ENCODE data around the gene SCN10A.

Gene SCN10A

DNA sequence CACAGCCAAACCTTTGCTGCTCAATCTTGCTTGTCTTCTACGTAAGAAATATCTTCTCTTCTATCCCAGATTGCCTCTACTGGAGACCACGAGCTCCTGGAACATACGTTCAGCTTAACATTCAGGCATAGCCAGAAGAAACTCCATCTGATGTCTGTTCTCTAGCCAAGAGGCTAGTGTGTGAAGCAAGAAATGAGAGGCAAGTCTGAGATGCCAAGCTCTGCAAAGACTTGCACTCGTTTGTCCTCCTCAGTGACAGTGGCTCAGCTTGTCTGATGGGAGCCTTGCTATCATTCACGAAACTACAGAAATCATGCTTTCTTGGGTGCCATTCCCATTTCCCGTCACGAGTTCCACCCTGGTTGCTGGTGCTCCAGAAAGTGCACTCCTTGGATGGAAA, at the start of gene SCN10A:
Gene SCN10A (minus strand): TSS at position 192 of the 400 bp plus-strand sequence. CDS start 22,207 bp downstream, outside the sequence.
- DNase-seq (ENCODE audit: low read depth), result no peak

DNA sequence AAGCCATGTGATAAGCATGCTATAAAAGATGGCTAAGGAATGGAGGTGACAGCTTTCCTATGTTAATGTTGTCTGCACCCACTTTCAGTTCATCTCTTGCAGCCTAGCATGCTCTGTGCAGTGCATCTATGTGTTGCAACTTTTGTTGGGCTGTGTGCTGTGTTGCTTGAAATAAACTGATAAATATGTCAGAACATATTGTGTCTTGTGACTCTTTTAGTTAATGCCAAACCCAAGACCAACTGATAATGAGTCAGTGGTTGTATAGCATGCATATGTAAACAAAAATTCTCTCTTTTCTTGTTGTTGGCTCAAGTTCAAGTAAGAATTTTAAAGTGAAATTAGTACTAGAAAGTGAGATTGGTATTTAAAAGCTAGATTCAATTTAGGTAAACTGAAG, 37.0 kb upstream of the SCN10A start:
- no peak for DNase-seq (ENCODE audit: low read depth)

DNA sequence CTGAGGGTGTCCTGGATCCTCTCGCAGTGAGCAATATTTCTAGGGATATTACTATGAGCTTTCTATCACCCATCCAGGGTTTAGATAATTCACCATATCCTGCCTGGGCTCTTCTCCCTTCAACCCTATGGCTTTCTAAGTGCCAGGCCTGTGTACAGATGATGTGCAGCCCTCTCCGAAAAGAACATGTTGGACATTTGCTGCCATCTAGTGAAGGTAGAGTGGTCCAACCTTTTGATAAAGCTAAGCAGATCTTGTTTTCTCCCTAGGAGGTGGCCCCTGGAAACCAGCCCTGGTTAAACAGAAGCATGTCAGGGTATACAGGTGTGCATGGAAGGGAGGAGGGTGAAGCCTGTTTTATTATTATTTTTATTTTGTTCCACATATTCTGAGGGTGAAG, 27.9 kb upstream of the SCN10A start:
- DNase-seq (ENCODE audit: low read depth), result peak; percentile 62

DNA sequence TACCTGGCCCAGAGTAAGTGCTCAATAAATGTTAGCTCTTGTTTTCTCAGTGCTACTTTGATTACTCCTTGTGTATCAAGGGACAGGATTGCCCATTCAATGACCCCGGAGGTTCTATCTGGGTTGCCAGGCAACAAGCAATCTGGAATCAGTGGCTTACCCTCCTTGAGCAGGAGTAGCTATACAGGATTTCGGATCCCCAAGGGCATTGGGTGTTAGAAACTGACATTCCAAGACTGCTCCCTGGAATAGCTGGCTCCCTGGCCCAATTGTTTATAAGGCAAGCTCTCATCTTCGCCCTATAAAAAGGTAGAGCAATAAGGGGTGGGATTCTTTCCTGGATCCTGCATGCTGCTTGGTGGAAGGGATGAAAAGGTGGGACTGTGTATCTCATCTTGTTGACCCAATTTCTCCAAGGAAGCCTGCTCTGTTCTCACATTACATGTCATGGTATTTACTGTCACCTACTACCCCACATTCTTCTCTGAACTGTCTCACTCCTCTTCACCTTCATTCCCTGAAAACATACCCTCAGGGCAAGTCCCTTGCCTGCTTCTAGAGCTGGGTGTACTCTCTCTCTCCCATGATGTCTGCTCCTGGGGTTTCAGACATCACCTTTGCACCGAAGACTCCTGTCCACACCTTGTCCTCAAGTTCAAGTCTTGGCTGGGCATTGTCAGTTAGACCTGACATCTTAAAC, 26.4 kb upstream of the SCN10A start:
- no peak for DNase-seq (ENCODE audit: low read depth)

DNA sequence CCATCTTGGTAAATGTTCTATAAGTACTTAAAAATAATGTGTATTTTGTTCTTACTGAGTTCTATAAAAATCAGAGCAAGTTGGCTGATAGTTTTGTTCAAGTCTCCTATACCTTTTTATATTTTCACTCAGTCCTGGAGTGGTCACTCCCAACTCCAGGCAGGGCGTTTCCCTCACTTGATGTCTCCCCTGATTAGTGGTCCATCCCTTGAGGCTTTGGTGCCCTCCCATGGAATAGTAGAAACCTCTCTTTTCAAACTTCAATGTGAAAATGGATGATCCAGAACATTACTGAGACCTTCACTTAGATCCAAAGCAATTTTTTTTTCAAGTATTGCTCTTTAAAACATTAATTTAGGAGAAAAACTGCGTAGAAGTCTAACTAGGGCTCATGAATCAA, 25.0 kb upstream of the SCN10A start:
- no peak for DNase-seq (ENCODE audit: low read depth)

DNA sequence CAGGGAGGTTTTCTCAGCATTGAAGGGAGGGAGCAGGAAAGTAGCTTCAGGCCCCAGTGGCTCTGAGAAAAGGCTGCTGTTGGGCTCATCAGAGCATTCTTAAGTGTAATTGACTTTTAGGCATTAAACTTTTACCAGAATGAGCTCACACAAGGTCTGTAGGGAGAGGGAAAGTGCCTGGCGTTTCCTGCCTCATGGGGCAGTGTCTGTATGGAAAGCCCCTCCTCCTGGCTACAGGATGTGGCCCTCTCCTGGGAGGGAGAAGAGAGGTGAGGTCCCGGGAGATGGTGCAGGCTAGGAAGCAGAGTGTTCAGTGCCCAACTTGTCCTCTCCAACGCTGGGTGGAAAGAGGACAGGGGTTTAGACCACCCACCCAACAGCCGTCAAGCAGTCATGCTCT, 21.3 kb upstream of the SCN10A start:
- no peak for DNase-seq (ENCODE audit: low read depth)

DNA sequence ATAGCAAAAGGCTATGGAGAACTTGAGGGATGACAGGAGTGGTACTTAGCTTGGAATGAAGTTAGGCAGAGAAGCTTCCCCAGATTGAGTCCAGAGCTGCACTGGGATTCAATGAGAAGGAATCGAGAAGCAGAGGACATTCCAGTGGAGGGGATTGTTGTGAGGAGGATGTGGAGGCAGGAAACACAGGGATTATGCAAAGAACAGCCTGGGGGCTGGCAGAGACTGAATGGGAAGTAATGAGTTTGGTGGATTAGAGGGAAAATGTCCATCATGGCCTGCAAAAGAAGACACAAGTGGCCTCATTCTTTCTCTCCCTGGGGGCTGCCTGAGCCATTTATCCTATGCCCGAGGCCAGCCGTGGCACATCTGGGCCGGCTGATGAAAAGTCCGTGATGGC, 20.5 kb upstream of the SCN10A start:
- DNase-seq (ENCODE audit: low read depth), result no peak

DNA sequence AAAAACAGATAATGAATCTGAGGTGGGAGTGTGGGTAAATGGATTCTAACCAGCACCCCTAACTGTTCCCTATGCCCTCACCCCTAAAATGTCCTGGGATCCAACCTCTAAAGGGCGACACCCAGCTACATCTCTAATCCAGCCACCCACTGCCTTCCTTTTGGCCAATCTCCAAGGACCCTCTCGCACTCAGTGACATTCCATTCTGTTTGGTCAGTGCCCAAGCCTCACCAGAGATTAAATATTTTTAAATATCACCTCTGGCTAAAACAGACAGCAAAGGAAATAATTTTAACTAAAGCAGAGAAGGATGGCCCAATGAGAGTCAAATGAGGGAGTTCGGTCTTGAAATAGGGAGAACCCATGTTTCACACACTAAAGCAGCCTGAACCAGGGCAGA, 19.9 kb upstream of the SCN10A start:
- DNase-seq (ENCODE audit: low read depth), result no peak

DNA sequence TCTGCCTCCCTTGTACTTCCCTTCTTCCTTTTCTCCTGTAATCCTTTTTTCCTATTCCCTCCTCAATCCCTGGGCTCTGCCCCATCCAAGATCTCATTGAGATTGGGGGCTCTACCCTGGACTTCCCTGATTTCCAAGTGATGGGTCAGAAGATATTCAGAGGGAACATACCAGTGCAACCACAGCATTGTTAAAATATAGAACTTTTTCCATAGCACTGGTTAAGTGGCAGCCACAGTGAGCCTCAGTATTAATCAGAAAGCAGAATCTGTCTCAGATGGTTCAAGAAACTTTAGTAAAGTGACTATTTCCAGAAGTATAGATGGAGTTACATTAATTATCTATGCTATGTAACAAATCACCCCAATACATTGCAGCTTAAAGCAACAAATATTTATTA, 18.7 kb upstream of the SCN10A start:
- DNase-seq (ENCODE audit: low read depth), result no peak

DNA sequence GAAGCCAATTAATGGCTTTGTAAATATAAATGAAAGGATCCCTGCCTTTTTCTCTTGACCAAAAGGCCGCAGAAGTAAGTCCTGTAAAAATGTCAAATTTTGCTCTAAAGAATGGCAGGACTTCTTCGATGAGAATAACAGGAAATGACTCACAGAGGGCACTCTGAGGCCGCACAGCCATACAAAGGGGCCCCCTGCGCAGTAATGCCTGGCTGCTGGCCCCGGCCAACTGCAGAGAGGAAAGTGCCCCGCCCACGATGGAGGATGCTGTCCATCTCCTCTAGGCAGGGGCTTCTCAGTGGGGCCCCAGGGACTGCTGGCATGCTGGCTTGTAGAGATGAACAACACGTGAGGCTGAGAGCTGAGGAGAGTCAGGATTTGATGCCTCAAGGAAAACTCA, 18.1 kb upstream of the SCN10A start:
- peak; percentile 75 for DNase-seq (ENCODE audit: low read depth)

DNA sequence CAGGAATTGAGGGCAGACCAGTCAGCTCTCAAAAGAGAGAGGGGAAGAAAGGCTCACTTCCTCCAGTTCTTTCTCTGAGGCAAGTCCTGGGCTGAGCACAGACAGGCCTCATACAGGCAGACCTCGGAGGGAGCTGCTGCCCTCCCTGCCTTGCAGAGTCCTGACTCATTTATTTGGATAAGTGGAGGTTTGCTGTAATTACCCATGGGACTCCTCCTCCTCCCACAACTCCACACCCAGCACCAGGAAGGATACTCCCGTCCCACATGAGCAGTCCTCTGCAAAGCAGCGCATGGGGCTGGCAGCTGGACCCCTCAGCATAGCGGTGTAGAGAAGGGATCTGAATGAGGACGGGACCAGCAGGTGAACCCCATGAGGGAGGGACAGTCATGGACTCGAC, 13.4 kb upstream of the SCN10A start:
- DNase-seq (ENCODE audit: low read depth), result peak; percentile 77

DNA sequence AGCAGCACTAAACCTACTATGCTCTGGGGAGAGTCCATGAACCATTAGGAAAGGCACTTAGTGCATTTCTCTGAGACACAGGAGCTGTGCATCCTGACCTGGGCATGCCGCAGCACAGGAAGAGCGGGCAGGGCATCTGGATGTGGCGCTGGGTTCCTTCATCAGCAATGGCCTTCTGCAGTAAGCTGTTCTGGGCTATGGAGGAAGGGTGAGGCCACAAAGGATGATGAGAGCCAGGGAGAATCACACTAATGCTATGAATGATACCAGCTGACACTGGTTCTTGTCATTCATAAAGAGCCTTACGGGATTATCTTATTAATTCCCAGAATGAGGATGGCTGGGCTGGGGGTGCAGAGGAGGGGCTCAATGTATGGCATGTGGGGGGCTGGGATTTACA, 12.7 kb upstream of the SCN10A start:
- no peak for DNase-seq (ENCODE audit: low read depth)

DNA sequence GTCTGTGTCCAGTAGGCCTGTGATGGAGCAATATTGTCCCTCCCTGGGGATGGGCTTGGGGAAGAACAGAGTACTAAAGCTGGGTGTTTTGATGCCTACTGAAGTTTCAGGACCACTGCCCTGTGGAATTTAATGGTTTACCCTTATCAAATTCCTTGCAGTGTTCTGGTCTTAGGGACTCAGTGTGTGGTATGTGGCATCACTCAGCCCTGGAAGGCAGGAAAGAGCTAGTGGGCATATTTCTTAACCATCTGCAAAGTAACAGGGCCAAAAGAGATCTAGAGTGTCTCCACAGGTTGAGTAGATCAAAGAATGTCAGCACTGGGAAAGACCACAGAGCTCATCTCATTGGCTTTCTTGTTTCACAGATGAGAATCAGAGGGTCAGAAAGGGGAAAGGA, 11.8 kb upstream of the SCN10A start:
- DNase-seq (ENCODE audit: low read depth), result no peak

DNA sequence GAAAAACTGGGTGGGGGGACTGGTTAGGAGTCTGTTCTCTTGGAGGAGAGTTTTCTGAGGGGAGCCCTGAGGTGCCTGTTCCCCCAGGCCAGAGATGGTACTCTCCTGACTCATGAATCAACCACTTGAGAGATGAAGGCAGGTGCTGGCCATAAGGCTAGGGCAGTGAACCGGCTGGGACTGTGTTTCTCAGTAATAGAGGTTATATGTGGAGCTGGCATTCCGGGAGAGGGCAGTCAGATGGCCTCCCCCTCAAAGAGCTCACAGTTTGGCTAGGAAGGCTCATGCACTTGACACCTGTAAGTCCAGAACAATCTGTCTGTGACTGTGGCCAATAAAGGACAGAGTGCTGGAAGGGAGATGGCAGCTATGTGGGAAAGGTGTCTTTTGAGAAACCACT, 10.0 kb upstream of the SCN10A start:
- no peak for DNase-seq (ENCODE audit: low read depth)

DNA sequence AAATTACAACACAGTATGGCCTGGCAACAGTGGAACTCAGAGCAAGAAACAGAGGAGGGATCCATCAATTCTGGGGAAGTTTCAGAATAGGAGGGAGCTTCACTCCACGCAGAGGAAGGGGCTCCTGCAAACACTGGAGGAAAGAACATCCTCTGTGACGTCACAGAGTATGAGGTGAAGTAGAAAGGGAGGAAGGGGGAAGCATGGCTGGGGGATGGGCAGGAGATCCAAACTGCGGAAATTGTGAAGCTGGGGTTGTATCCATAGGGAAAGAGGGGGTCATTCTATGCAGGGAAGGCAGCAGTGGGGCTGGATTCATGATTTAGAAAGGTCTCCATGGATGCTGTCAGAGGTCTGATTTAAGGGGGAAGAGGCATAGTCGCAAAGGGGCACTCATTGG, 8.3 kb upstream of the SCN10A start:
- DNase-seq (ENCODE audit: low read depth), result no peak

DNA sequence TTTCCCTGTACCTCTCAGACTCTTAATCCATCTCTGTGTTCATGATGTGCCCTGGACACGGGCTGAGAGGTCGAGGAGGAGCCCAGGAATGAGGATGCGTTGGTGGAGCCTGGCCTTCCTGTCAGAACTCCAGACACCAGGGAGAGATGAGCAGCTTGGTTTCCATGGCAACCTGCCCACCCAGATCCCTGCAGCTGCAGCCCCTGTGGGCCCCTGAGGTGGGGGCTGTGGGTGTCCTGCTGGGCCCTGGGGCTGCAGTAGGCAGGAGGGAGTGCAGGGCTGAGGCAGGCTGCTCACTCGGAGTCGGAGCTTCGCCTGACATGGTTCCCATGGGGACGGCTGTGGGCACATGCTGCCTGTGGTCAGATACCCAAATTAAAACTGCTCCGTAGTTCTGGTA, 7.7 kb upstream of the SCN10A start:
- DNase-seq (ENCODE audit: low read depth), result no peak

DNA sequence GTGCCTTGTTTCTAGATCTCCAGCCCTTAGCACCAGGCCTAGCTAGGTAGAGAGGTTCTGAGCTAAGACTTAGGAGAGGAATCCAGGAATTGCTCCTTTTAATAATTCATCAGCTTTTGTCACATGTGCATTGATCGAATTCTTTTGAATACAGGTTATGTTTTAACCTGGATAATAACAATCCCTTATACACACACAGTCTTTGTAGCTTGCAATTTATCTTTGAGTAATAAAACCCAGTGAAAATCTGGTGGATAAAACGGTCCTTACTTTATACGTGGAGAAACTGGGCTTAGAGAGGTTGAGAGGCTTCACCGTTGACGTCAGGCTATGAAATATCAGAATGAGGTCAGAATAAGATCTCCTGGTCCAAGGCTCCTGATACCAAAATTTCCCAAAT, 7.2 kb upstream of the SCN10A start:
- no peak for DNase-seq (ENCODE audit: low read depth)

DNA sequence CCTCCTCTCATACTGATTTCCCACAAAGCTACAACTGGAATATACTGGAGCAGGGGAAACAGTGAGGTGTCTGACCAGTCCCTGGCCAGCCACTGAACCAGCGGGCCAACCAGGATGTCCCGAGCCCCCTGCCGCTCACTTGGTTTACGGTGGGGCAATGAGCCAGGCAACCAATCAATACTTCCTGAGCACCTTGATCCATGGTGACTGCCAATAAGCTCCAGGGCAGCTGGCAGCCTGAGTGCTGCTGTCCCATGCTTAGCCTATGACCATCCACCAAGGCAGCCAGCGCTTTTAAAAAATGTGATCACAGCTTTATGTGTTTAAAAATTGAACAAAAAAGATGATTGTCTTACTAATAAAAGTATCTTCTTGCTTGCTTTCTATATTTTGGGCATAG, 4.2 kb downstream of the SCN10A start:
- DNase-seq (ENCODE audit: low read depth), result no peak

DNA sequence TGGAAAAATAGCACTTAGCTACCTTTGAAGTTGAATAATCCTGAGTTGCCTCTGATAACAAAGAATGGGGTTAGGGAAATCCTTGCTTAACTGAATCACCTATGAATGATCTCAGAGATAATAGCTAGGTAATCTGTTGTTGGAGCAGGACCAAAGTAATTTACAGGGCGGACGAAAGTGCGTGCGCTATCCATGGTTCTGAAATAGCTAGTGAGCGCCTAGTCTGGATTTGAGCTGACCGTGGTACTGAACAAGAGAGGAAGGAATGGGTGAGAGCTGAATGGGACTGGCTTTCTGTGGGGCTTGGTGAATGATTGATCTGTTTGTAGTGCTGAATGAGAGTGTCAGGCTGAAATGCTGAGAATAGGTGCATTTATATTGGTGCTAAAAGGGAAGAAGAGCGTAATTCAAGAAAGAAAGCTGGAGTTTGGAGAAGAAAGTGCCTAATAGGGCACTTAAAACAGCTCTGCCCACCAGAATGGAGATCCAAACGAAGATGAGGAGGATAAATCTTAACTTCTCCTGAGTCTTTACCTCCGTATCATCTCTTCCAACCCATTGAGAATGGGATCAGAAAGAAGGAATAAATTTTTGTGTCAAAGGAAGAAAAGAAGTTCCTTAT, 10.1 kb downstream of the SCN10A start:
- peak; percentile 40 for DNase-seq (ENCODE audit: low read depth)

DNA sequence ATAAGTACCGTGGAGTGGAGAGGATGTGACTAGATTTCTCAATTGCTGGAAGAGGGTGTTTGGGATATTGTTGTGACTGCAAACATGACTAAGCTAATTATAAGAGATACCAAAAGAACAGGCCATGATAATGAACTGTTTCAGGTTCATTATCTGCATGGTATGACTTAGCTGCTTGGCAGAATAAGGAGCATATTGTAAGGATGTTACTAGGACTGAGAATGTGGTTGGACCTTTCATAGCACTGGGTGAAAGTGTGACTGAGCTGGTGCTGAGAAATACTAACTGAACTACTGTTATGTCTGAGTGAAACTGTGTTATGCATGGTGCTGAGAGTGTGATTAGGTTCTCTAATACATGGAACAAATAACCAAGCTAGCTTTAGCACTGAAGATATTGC, 11.0 kb downstream of the SCN10A start:
- DNase-seq (ENCODE audit: low read depth), result no peak

DNA sequence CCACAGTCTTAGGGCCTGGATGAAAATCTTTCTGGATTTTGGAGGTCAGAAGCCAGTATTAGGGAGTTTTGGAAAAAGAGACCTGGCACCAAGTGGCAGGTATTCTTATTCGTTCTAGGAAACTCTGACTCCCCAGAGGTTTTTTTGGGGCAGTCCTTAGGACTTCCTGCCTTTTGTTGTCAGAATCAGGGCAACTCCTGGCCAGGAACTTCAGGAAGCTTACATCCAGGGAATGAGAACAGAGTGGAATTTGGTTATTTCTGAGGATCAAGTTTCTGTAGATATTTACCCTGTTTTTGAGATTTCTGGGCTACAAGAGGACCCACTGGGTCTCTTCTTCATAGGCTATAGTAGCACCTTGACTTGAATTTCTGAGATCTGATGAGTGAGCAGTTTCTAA, 15.5 kb downstream of the SCN10A start:
- DNase-seq (ENCODE audit: low read depth), result no peak

DNA sequence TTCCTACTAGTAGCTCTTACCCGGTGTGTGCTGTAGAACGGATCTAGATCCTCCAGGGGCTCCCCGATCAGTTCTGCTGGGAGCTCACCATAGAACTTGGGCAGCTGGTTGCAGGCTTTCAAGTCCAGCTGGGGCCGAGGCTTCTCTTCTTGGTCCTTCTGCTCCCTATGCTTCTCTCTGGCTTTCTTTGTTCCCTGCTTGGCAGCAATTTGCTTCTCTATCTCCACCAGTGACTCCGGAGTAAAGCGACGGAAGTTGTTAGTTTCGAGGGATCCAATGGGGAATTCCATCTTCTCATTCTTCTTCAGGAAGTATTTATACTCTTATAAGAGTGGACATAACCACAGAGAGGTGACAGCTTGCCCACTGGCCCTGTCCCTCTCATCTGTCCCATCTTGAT, 22.3 kb downstream of the SCN10A start:
- no peak for DNase-seq (ENCODE audit: low read depth)

DNA sequence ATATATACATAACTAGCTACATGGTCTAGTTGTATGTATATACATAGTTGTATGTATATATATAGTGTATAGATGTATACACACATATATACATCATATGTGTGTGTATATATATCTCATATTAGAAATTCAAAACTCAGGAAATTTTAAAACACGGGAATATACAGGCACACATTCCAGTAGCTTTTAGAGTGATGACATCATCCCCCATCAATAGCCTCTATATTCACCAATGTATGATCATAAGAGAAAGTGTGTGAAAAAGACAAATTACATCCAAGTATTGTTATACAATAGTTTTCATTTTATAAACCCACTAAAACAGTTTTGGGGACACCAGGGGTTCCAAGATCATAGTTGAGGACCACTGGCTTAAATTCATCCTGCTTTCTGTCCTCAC, 23.0 kb downstream of the SCN10A start:
- DNase-seq (ENCODE audit: low read depth), result no peak

DNA sequence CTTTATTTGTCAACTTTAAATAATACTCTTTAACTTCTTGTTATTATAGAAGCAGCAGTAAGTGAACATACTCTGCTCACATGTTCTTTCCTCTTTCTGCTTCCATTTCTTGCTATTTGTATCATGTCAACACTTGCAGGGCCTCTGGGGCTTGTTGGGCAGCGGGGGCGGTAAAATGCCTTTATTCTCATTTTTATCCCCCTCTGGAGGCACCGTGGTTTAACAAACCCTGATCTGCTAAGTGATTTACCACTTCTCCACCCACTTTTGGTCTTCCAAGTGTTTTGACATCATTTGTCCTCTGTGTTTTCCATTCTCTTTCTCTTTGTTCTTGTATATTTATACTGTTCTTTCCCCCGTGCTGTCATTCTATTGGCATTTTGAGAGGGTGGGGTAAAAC, 33.9 kb downstream of the SCN10A start:
- no peak for DNase-seq (ENCODE audit: low read depth)
